ENCODE measurements around the gene FEN1.

Gene FEN1

GRCh38 chr11:61757213-61757862, 35.4 kb upstream of the FEN1 start:
- no peak for DNase-seq

GRCh38 chr11:61760946-61761345, 31.8 kb upstream of the FEN1 start:
- DNase-seq = no peak

- no peak for DNase-seq
These were observed 31.1 kb upstream of the FEN1 start for GRCh38 chr11:61761440-61762222.

- DNase-seq = no peak
These were observed 30.5 kb upstream of the FEN1 start for GRCh38 chr11:61762223-61762615.

- DNase-seq = no peak
These were observed 29.9 kb upstream of the FEN1 start for GRCh38 chr11:61762798-61763197.

GRCh38 chr11:61763930-61764605, 28.6 kb upstream of the FEN1 start:
- no peak for DNase-seq

GRCh38 chr11:61764606-61765260, 28.0 kb upstream of the FEN1 start:
- no peak for DNase-seq

- no peak for DNase-seq
These were observed 27.0 kb upstream of the FEN1 start for GRCh38 chr11:61765550-61766253.

GRCh38 chr11:61766353-61766841, 26.3 kb upstream of the FEN1 start:
- no peak for DNase-seq

- DNase-seq = no peak
These were observed 24.2 kb upstream of the FEN1 start for GRCh38 chr11:61768376-61769076.

- no peak for DNase-seq
These were observed 23.4 kb upstream of the FEN1 start for GRCh38 chr11:61769169-61769920.

- DNase-seq = no peak
These were observed 22.6 kb upstream of the FEN1 start for GRCh38 chr11:61769946-61770683.

GRCh38 chr11:61771195-61771894, 21.4 kb upstream of the FEN1 start:
- DNase-seq = no peak

- no peak for DNase-seq
These were observed 20.7 kb upstream of the FEN1 start for GRCh38 chr11:61771985-61772455.

GRCh38 chr11:61773356-61773755, 19.4 kb upstream of the FEN1 start:
- DNase-seq = no peak

GRCh38 chr11:61773809-61774208, 18.9 kb upstream of the FEN1 start:
- DNase-seq = no peak

GRCh38 chr11:61774411-61774810, 18.3 kb upstream of the FEN1 start:
- DNase-seq = no peak

- no peak for DNase-seq
These were observed 17.6 kb upstream of the FEN1 start for GRCh38 chr11:61775106-61775505.
